SK-N-SH treated with all-trans-retinoic acid at 6 μM for 48 hours (cell line): ENCODE measurements around the gene CDH1.

Experiments used
- ATAC-seq: fragments of 200-7000 bp; cut with Tn5 transposase; 3 replicates; pipeline ENCODE4 v1.9.1; 2020; ENCODE audit warnings: mild to moderate bottlenecking, moderate library complexity
- ARNTL ChIP-seq: fragments of 450-650 bp; formaldehyde crosslinking; IDR thresholded peaks from 2 replicates; pipeline ENCODE4 v1.5.0; 2020; ENCODE audit warnings: low read depth, mild to moderate bottlenecking, moderate library complexity, borderline replicate concordance
- BACH2 ChIP-seq: fragments of 250-450 bp; sonication (Bioruptor Pico); IDR thresholded peaks from 2 replicates; pipeline ENCODE4 v1.9.0; 2021; ENCODE audit warnings: mild to moderate bottlenecking, borderline replicate concordance
- CSDC2 ChIP-seq: fragments of 250-450 bp; sonication (Bioruptor Pico); IDR thresholded peaks from 2 replicates; pipeline ENCODE4 v1.5.0; 2020; ENCODE audit warnings: mild to moderate bottlenecking, moderate library complexity
- ESRRG ChIP-seq: fragments of 250-450 bp; sonication (Bioruptor Pico); IDR thresholded peaks from 2 replicates; pipeline ENCODE4 v1.6.1; 2021; ENCODE audit warnings: mild to moderate bottlenecking
- GLIS3 ChIP-seq: fragments of 250-450 bp; sonication (Bioruptor Pico); IDR thresholded peaks from 2 replicates; pipeline ENCODE4 v1.5.0; 2020; ENCODE audit warnings: mild to moderate bottlenecking, moderate library complexity
- ISL1 ChIP-seq: fragments of 250-450 bp; sonication (Bioruptor Pico); IDR thresholded peaks from 2 replicates; pipeline ENCODE4 v2.1.2; 2022; ENCODE audit warnings: mild to moderate bottlenecking, moderate library complexity
- OSR1 ChIP-seq: fragments of 250-450 bp; sonication (Bioruptor Pico); IDR thresholded peaks from 2 replicates; pipeline ENCODE4 v1.8.0; 2022; ENCODE audit warnings: moderate library complexity, mild to moderate bottlenecking, inconsistent platforms
- PPARA ChIP-seq: fragments of 250-450 bp; sonication (Bioruptor Pico); IDR thresholded peaks from 2 replicates; pipeline ENCODE4 v1.5.0; 2020; ENCODE audit warnings: mild to moderate bottlenecking, borderline replicate concordance
- RARB ChIP-seq: fragments of 250-450 bp; sonication (Bioruptor Pico); IDR thresholded peaks from 2 replicates; pipeline ENCODE4 v1.8.0; 2021; ENCODE audit warnings: mild to moderate bottlenecking, moderate library complexity
- SNAI2 ChIP-seq: fragments of 250-450 bp; sonication (Bioruptor Pico); IDR thresholded peaks from 2 replicates; pipeline ENCODE4 v1.5.0; 2020; ENCODE audit warnings: mild to moderate bottlenecking, moderate library complexity
- TCF4 ChIP-seq: fragments of 250-450 bp; sonication (Bioruptor Pico); IDR thresholded peaks from 2 replicates; pipeline ENCODE4 v1.8.0; 2021; ENCODE audit warnings: mild to moderate bottlenecking, moderate library complexity, borderline replicate concordance
- TOX ChIP-seq: fragments of 250-450 bp; sonication (Bioruptor Pico); IDR thresholded peaks from 2 replicates; pipeline ENCODE4 v1.8.0; 2021; ENCODE audit warnings: mild to moderate bottlenecking, moderate library complexity, borderline replicate concordance
- ZC3H10 ChIP-seq: fragments of 250-450 bp; sonication (Bioruptor Pico); IDR thresholded peaks from 2 replicates; pipeline ENCODE4 v1.5.1; 2021; ENCODE audit warnings: mild to moderate bottlenecking, moderate library complexity
- ZFP3 ChIP-seq: fragments of 250-450 bp; sonication (Bioruptor Pico); IDR thresholded peaks from 2 replicates; pipeline ENCODE4 v1.5.0; 2020; ENCODE audit warnings: mild to moderate bottlenecking, moderate library complexity
- ZFP30 ChIP-seq: fragments of 450-650 bp; formaldehyde crosslinking; IDR thresholded peaks from 2 replicates; pipeline ENCODE4 v1.5.0; 2022; ENCODE audit warnings: mild to moderate bottlenecking, moderate library complexity
- ZNF565 ChIP-seq: fragments of 450-650 bp; formaldehyde crosslinking; conservative IDR thresholded peaks from 2 replicates; pipeline ENCODE4 v1.5.0; 2020; ENCODE audit warnings: low read depth, mild to moderate bottlenecking, moderate library complexity
- ZNF70 ChIP-seq: fragments of 450-650 bp; formaldehyde crosslinking; IDR thresholded peaks from 2 replicates; pipeline ENCODE4 v1.5.0; 2020; ENCODE audit warnings: mild to moderate bottlenecking, moderate library complexity
- ZNF8 ChIP-seq: fragments of 450-650 bp; formaldehyde crosslinking; IDR thresholded peaks from 2 replicates; pipeline ENCODE4 v1.5.0; 2020; ENCODE audit warnings: mild to moderate bottlenecking, moderate library complexity
- TF ChIP-seq, protein P1 (sequence below): fragments of 250-450 bp; sonication (Bioruptor Pico); IDR thresholded peaks from 2 replicates; pipeline ENCODE4 v1.8.0; 2020; ENCODE audit warnings: mild to moderate bottlenecking, moderate library complexity, borderline replicate concordance
- TF ChIP-seq, protein P2 (sequence below): fragments of 250-450 bp; sonication (Bioruptor Pico); IDR thresholded peaks from 2 replicates; pipeline ENCODE4 v1.8.0; 2021; ENCODE audit warnings: low read depth, mild to moderate bottlenecking, moderate library complexity, borderline replicate concordance
- TF ChIP-seq, protein P3 (sequence below): fragments of 250-450 bp; sonication (Bioruptor Pico); IDR thresholded peaks from 2 replicates; pipeline ENCODE4 v1.5.1; 2020; ENCODE audit warnings: low read depth, mild to moderate bottlenecking, moderate library complexity

Gene CDH1

DNA sequence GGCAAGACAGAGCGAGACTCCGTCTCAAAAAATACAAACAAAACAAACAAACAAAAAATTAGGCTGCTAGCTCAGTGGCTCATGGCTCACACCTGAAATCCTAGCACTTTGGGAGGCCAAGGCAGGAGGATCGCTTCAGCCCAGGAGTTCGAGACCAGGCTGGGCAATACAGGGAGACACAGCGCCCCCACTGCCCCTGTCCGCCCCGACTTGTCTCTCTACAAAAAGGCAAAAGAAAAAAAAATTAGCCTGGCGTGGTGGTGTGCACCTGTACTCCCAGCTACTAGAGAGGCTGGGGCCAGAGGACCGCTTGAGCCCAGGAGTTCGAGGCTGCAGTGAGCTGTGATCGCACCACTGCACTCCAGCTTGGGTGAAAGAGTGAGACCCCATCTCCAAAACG is 531 bp upstream of the CDH1 start:
- TF ChIP-seq CSDC2 (CRISPR knock-in tag) (no peak), GLIS3 (CRISPR knock-in tag) (no peak), ZFP3 (no peak), ZFP30 (CRISPR knock-in tag) (no peak)
- TF ChIP-seq, protein P1, sequence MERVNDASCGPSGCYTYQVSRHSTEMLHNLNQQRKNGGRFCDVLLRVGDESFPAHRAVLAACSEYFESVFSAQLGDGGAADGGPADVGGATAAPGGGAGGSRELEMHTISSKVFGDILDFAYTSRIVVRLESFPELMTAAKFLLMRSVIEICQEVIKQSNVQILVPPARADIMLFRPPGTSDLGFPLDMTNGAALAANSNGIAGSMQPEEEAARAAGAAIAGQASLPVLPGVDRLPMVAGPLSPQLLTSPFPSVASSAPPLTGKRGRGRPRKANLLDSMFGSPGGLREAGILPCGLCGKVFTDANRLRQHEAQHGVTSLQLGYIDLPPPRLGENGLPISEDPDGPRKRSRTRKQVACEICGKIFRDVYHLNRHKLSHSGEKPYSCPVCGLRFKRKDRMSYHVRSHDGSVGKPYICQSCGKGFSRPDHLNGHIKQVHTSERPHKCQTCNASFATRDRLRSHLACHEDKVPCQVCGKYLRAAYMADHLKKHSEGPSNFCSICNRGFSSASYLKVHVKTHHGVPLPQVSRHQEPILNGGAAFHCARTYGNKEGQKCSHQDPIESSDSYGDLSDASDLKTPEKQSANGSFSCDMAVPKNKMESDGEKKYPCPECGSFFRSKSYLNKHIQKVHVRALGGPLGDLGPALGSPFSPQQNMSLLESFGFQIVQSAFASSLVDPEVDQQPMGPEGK (CRISPR knock-in tag): no peak
- no peak for ATAC-seq

DNA sequence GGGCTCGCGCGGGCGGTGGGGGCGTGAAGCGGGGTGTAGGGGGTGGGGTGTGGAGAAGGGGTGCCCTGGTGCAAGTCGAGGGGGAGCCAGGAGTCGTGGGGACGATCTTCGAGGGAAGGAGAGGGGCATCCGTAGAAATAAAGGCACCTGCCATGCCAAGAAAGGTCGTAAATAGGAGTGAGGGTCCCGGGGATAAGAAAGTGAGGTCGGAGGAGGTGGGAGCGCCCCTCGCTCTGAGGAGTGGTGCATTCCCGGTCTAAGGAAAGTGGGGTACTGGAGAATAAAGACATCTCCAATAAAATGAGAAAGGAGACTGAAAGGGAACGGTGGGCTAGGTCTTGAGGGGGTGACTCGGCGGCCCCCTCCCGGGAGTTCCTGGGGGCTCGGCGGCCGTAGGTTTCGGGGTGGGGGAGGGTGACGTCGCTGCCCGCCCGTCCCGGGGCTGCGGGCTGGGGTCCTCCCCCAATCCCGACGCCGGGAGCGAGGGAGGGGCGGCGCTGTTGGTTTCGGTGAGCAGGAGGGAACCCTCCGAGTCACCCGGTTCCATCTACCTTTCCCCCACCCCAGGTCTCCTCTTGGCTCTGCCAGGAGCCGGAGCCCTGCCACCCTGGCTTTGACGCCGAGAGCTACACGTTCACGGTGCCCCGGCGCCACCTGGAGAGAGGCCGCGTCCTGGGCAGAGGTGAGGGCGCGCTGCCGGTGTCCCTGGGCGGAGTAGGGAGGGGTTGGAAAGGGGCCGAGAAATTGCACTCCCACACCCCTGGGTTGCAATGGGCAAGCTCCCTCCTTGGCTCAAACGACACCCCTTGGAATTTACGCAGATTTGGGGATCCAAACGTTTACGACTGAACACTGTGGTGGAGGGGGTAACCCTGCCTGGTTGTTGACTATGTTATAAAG is 888 bp downstream of the CDH1 start:
- no peak for TF ChIP-seq ZC3H10 (CRISPR knock-in tag)
- TF ChIP-seq ESRRG: no peak
- TF ChIP-seq ISL1 (CRISPR knock-in tag): no peak
- TF ChIP-seq RARB: no peak
- no peak for ATAC-seq

DNA sequence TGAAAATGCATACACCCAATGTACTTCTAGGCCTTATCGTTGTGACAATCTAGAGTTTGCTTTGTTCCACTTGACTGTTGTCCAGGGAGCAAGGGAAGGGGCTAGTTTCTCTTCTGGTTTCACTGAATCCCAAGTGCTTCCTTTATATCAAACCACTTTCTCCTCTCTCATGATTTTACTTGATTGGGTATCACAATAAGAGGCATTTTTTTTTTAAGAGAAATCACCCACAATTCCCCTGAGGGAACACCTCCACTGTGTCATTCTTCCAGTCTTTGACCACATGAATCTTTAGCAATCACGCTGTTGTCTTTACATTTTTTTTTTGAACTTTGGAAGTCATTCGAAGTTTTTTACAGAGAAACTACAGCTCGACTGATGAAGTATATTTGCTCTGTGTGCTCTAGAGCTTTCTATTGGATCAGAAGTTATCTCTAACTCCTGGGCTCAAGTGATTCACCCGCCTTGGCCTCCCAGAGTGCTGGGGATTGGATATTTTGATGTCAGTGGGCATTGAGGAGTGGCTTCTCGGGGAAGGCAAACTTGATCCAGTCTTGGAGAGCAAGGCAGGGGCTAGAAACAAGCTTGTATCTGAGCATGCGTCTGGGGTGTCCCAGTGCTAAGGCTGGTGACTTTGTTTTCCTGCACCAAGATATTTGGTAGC is 3.0 kb downstream of the CDH1 start:
- ATAC-seq: no peak
- no peak for TF ChIP-seq ZNF70 (CRISPR knock-in tag)
- TF ChIP-seq BACH2: no peak
- TF ChIP-seq, protein P2, sequence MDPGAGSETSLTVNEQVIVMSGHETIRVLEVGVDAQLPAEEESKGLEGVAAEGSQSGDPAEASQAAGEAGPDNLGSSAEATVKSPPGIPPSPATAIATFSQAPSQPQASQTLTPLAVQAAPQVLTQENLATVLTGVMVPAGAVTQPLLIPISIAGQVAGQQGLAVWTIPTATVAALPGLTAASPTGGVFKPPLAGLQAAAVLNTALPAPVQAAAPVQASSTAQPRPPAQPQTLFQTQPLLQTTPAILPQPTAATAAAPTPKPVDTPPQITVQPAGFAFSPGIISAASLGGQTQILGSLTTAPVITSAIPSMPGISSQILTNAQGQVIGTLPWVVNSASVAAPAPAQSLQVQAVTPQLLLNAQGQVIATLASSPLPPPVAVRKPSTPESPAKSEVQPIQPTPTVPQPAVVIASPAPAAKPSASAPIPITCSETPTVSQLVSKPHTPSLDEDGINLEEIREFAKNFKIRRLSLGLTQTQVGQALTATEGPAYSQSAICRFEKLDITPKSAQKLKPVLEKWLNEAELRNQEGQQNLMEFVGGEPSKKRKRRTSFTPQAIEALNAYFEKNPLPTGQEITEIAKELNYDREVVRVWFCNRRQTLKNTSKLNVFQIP (CRISPR knock-in tag): no peak
- TF ChIP-seq, protein P1 (CRISPR knock-in tag): no peak
- no peak for TF ChIP-seq PPARA

DNA sequence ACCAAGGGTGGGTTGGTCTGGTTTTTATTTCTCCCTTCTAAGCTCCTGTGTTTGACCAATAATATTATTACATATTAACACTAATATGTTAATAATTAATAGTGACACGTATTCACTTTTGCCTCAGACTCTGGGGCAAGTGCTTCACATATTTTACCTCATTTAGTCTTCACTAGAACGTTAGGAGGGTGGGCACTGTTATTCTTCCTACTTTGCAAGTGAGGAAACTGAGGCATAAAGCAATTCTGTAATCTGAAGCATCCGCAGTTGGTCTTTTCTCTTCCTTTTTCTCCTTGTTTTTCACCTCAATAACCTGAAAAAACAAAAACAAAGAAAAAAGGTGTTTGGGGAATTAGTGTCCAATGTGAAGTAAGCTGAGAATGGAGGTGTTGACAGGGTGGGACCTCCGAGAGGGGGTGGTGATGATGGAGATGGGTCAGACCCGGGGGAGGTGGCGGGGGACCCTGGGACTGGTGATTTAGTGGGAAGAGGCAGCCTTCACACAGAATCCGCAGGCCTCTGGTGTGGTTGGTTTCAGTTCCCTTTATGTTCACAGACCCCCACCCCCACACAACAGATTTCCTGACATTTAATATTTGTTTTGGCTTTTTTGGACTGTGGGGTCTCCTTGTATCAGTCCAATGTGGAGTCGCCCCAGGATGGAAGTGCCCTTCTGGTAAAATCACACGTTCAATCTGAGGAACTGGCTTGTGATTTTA is 3.7 kb downstream of the CDH1 start:
- TF ChIP-seq OSR1 (CRISPR knock-in tag): no peak
- TF ChIP-seq, protein P1 (CRISPR knock-in tag): no peak
- TF ChIP-seq ZFP3: no peak
- no peak for ATAC-seq

DNA sequence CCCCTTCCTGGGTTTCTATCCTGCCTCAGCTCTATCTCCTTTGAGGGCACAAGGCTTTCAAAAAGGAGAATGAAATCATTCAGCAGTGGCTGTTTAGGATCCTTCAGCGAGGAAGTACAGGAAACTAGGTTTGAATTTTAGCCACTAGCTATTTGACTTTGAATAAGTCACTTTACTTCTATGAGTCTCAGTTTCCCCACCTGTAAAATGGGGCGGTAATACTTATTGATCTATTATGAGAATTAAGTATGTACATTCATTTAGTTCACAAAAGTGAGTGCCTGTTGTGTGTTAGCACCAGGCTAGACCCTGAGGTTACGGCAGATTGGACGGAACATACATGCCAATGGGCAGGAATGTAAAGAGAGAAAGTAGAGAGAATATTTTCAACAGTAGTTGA is 6.6 kb downstream of the CDH1 start:
- ATAC-seq: no peak
- TF ChIP-seq ZNF8 (no peak), CSDC2 (CRISPR knock-in tag) (no peak), RARB (no peak), ZNF70 (CRISPR knock-in tag) (no peak), ZC3H10 (CRISPR knock-in tag) (no peak), SNAI2 (CRISPR knock-in tag) (no peak), ARNTL (CRISPR knock-in tag) (no peak), ZFP3 (no peak), TOX (CRISPR knock-in tag) (no peak), TCF4 (CRISPR knock-in tag) (no peak), ISL1 (CRISPR knock-in tag) (no peak), ZNF565 (CRISPR knock-in tag) (no peak), OSR1 (CRISPR knock-in tag) (no peak), PPARA (no peak)
- TF ChIP-seq, protein P2 (CRISPR knock-in tag): no peak
- TF ChIP-seq, protein P3, sequence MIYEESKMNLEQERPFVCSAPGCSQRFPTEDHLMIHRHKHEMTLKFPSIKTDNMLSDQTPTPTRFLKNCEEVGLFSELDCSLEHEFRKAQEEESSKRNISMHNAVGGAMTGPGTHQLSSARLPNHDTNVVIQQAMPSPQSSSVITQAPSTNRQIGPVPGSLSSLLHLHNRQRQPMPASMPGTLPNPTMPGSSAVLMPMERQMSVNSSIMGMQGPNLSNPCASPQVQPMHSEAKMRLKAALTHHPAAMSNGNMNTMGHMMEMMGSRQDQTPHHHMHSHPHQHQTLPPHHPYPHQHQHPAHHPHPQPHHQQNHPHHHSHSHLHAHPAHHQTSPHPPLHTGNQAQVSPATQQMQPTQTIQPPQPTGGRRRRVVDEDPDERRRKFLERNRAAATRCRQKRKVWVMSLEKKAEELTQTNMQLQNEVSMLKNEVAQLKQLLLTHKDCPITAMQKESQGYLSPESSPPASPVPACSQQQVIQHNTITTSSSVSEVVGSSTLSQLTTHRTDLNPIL (CRISPR knock-in tag): no peak
